Occipital lobe (tissue), 2 donors: Measurements from ENCODE around the gene OPN1MW3. TPM values are rescaled to one million over a fixed set of nuclear protein-coding genes. Genes with fewer than 3 reads are reported as not detected.
"Not testable (repeated sequence)": the region's sequence is repeated elsewhere in the genome, so short reads cannot be mapped to it uniquely, and the experiment has no call there.

Experiments
- DNase-seq: peaks from one replicate; lab custom pipeline; 2025; lab: John Stamatoyannopoulos, UW
- total RNA-seq: library from RNA; depleted of rRNA; stranded (reverse); fragments of >200 nt; gene quantifications from one replicate; pipeline ENCODE4 v1.2.3, GENCODE V29; 2014

Gene OPN1MW3
- total RNA-seq, 1 donor from 2014 or later = not detected

DNA sequence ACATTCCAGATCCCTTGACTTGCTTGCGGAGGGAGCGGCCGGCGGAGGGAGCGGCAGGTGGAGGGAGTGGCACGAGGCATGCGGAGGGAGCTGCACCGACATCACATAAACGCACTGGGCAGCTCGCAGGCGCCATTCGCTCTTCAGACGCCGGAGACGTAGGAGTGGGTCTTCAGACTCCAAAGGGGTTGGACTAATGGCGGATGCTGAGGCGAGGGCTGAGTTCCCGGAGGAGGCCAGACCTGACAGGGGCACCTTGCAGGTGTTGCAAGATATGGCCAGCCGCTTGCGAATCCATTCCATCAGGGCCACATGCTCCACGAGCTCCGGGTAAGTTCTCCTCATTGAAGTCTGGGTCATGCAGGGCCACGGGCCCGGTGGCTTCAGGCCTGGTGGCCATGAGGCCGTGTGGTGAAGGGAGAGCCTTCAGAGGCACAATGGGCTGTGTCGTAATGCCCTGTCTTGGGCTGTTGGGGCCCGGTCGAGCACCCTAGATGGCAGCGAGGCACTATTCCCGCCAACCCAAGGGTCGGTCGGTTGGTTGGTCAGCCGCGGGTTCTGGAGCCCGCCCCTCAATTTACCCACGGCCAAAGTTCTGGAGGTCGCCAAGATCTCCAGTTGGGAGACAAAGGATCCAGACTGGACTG is 38.4 kb downstream of the OPN1MW3 start, which contains the start of gene TKTL1:
TKTL1 (plus strand) TSS at position 132 of the 647 bp plus-strand sequence; CDS start at position 197, 65 bp downstream.
- DNase-seq = no peak

- DNase-seq = no peak
These were observed 39.3 kb downstream of the OPN1MW3 start for GRCh38 chrX:154296731-154297130.

DNA sequence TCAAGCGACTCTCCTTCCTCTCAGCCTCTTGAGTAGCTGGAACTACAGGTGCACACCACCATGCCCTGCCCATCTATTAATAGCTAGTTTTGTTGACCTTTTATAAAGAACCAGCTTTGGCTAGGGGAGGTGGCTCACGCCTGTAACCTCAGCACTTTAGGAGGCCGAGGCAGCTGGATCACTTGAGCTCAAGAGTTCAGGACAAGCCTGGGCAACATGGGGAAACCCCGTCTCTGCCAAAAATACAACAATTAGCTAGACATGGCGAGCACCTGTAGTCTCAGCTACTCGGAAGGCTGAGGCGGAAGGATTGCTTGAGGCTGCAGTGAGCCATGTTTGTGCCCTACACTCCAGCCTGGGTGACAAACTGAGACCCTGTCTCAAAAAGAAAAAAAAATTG is 40.9 kb downstream of the OPN1MW3 start:
- DNase-seq = no peak

DNA sequence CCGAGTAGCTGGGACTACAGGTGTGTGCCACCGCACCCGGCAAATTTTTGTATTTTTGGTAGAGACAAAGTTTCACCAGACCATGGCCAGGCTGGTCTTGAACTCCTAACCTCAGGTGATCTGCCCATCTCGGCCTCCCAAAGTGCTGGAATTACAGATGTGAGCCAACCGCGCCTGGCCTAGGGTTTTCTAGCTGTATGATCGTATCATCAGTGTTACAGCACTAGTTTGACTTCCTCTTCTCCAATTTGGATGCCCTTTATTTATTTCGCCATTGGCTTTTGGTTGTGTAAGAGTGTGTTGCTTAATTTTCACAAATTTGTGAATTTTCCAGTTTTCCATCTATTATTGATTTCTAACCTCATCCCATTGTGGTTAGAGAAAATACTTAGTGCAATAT is 43.4 kb downstream of the OPN1MW3 start:
- DNase-seq = no peak

GRCh38 chrX:154302998-154303397 is 45.6 kb downstream of the OPN1MW3 start:
- DNase-seq = not testable (repeated sequence)

DNA sequence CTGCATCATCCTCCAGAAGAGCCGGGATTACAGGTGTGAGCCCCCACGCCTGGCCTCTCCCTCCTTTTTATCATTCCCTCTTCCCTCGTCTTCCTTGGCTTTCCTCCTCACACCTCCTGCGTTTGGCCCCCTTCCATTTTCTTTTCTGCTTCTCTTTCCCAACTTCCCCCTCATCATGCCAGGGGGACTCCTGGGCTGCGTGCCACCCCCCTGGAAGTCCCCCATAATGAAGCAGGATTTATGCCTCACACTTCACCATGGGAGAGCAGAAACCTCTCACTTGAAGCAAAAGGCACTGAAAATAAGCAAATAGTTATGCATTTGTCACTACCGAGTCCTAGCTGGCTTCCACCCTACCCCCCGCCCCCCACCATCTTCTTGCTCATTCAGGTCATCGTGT is 46.1 kb downstream of the OPN1MW3 start:
- DNase-seq = no peak

DNA sequence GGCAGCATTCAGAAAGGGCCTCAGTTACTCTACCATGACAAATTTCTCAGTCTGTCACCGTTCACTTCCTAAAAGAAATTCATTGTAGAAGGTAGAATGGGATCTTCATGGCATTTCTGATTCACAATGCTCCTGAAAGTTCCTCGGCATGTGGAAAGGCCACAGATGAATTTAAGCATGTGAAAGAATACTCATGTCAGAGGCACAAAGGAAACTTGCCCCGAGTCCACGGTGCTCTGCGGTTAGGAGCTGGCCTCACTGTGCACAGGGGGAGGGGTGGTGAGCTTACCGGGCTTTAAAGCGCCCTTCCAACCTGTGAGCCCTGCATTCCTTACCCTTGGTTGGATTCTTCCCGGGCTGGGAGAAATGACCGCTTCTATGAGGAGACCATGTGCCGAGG is 47.5 kb downstream of the OPN1MW3 start:
- DNase-seq = no peak

GRCh38 chrX:154305541-154306205 is 48.3 kb downstream of the OPN1MW3 start:
- no peak for DNase-seq

DNA sequence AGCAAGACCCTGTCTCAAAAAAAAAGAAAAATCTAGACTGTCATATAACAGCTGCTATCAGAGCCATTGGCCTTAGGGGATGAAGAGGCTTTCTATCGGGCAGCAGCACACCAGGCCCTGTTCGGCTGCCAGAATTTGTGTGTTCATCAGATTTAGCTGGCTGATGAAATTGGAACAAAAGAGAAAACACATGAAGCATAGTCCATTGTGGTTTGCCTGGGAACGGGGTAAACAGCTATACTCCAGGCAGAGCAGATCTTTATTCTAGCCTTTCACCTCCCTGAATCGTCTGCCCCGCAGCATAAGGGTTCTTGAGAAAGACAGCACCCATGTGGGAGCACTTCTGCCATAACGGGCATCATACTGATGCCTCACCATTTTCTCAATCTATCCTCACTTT is 49.8 kb downstream of the OPN1MW3 start:
- no peak for DNase-seq

- DNase-seq = no peak
These were observed 50.9 kb downstream of the OPN1MW3 start for GRCh38 chrX:154308108-154308946.

DNA sequence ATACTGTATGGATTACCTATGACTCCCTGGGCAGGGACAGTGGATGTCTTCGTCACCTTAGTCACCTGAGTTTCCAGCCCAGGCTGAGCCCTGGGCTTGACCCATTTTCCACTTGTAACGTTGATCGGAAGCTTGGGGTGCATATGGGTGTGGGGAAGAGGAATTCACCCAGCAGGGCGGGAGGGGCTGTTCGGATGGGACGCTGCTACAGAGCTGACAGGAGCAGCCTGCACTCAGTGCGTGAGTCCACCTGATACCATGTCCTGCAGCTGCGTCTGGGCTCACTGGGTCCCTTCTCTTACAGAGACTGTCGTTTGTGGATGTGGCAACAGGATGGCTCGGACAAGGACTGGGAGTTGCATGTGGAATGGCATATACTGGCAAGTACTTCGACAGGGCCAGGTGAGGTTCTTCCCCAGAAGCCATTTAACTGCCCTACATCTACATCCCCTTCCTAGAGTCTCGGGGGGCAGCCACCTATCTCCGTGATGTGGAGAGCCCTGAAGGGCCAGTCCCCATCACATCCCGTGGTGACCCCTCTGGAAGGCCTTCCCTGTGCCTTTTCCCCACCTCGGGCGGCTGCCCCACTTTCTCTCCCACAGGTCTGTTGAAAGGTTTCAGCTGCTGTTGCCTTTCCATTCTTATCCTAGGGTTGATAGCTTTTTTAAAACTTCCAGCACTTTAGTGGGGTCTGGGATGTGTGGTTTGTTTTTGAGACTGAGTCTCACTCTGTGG is 51.8 kb downstream of the OPN1MW3 start:
- no peak for DNase-seq

- no peak for DNase-seq
These were observed 53.5 kb downstream of the OPN1MW3 start for GRCh38 chrX:154310616-154311536.

DNA sequence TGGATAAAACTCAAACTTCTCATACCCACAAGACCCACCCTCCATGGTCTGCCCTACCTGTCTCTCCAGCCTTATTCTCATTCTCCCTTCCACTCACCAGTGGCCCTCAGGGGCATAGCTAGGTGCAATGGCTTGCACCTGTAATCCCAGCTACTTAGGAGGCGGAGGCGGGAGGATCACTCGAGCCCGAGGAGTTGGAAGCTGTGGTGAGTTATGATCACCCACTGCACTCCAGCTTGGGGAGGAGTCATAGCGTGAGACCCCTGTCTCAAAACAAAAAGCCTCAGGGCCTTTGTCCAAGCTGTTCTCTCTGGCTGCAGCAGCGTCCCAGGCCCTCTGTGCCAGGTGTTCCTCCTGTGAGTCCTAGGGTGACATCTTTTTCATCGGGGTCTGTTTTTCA is 54.7 kb downstream of the OPN1MW3 start:
- no peak for DNase-seq

DNA sequence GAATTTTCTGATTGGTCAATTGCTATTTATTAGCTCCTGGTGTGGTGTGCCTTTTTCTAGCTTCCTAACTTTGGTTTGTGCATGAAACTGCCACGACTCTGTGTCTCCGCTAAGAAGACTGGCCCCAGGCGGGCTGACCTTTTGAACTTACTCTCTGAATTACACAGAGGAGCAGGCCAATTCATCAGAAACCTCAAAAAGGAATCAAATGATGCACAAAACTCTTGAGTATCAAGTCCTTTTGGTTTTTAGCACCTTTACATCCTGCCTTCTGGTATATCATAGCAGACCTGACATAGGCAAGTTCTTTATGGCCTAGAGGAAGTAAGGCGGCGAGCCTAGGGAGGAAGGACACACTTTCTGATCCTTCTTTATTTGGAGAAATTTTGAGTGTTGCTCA is 55.8 kb downstream of the OPN1MW3 start:
- no peak for DNase-seq

DNA sequence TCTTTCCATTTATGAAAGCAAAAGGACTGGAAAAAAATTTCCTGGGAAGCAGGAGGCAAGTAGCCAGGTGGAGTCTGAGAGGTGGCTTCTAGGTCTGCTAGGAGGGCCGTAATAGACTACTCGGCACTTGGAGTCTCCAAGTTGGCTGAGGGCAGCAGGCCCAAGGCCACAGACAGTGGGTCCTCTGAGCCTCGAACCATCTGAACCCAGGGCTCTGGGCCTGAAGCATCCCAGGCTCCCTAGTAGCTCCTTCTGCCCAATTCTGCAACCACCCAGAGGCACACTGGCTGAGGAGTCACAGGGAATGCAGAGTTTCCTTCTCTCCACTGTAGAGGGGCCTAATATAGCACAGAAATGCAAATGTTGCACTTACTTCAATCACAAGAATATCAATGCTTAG is 58.0 kb downstream of the OPN1MW3 start:
- DNase-seq = no peak

GRCh38 chrX:154317391-154317995 is 60.1 kb downstream of the OPN1MW3 start:
- DNase-seq = no peak

- no peak for DNase-seq
These were observed 63.0 kb downstream of the OPN1MW3 start for GRCh38 chrX:154320406-154320805.
